ENCODE data around the gene RMC1.
A peak's percentile ranks its signal among the peaks of the same experiment; 100 is the strongest.

RMC1 gene

DNA sequence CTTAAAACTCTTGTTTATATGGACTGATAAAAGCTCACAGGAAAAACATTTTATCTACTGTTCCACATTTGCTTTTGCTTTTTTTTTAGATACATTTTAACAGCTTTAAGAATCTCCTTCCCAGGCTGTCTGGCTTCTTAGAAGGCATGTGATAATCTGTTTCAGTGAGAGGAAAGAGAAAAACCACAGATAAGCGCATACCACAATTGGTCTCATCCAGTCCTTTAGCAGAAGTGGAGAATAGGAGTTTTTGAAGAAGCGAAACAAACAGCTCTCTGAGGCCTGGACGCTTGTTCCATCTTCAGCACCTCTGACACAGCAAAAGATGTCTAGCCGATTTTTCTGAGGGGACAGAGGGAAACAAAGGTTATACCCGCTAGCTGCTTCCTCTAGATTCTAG is 37.6 kb downstream of the RMC1 start:
- TF ChIP-seq, protein P1, sequence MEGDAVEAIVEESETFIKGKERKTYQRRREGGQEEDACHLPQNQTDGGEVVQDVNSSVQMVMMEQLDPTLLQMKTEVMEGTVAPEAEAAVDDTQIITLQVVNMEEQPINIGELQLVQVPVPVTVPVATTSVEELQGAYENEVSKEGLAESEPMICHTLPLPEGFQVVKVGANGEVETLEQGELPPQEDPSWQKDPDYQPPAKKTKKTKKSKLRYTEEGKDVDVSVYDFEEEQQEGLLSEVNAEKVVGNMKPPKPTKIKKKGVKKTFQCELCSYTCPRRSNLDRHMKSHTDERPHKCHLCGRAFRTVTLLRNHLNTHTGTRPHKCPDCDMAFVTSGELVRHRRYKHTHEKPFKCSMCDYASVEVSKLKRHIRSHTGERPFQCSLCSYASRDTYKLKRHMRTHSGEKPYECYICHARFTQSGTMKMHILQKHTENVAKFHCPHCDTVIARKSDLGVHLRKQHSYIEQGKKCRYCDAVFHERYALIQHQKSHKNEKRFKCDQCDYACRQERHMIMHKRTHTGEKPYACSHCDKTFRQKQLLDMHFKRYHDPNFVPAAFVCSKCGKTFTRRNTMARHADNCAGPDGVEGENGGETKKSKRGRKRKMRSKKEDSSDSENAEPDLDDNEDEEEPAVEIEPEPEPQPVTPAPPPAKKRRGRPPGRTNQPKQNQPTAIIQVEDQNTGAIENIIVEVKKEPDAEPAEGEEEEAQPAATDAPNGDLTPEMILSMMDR (IDR thresholded peaks at IDR 0.05; ENCODE audit: low read depth, low read length): no peak
- no peak for TF ChIP-seq EZH2phosphoT487 (IDR thresholded peaks at IDR 0.05; ENCODE audit: low read depth)
- H4K20me1 ChIP-seq (ENCODE audit: insufficient read depth, low read length): peaks cover 22% of the 10 kb centered on the region
- H3K4me2 ChIP-seq (ENCODE audit: low read length): peak overlapping the region; percentile 57
- H3K4me3 ChIP-seq (ENCODE audit: low read length): no peak overlapping the region
- H3K79me2 ChIP-seq (ENCODE audit: low read length): no peaks in the 10 kb centered on the region
- H3K9me3 ChIP-seq (ENCODE audit: insufficient read depth, low read length): no peaks in the 10 kb centered on the region
- H2AFZ ChIP-seq (ENCODE audit: low read depth, low read length): no peak overlapping the region
- H3K36me3 ChIP-seq (replicated peaks; ENCODE audit: low read depth, low read length): peaks cover 66% of the 10 kb centered on the region
- no peaks in the 10 kb centered on the region for H3K27me3 ChIP-seq (ENCODE audit: low read depth, low read length)
- no peak overlapping the region for H3K27ac ChIP-seq (ENCODE audit: low read length)
- H3K9ac ChIP-seq (ENCODE audit: low read length): no peak overlapping the region
- H3K4me1 ChIP-seq (ENCODE audit: low read length): peaks cover 28% of the 10 kb centered on the region

DNA sequence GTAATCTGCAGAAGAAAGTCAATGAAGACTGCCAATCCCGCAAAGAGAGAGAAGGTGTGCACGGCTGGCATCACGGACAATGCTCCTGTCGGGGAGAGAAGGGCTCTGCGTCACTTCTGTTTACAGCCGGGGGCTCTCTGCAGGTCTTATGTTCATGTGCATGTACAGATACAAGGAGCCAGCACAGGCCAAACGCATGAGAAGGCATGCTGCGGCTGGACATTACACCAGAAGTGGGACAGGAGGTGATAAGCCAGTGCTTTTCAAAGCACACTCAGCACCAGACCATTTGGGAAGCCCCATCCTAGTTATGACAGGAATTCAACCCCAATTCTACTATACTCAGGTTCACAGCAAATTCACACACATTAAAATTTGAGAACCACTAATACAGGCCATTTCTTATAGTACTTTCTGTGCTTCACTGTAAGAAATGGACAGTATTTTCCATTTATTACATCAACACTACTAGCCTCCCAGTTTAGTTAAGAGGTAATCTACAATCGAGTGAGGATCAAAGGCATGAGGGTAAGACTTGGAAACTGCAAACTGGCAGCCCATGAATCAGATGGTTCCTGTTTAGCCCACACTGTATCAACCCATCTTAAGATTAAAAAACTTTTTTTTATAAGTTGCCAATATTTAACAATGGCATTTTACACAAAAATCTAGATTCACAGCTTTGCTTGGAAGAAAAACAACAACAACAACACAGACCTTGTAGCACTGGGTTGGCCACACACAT is 38.2 kb downstream of the RMC1 start:
- Histone ChIP-seq H3K79me2 (ENCODE audit: low read length) (no peaks in the 10 kb centered on the region), H3K4me3 (ENCODE audit: low read length) (no peak overlapping the region), H3K4me1 (ENCODE audit: low read length) (peaks cover 28% of the 10 kb centered on the region), H3K9me3 (ENCODE audit: insufficient read depth, low read length) (no peaks in the 10 kb centered on the region), H2AFZ (ENCODE audit: low read depth, low read length) (no peak overlapping the region), H3K27me3 (ENCODE audit: low read depth, low read length) (no peaks in the 10 kb centered on the region), H3K4me2 (ENCODE audit: low read length) (peak overlapping the region; percentile 57; the same call in 1 of the 2 replicates), H3K9ac (ENCODE audit: low read length) (no peak overlapping the region), H3K27ac (ENCODE audit: low read length) (no peak overlapping the region), H4K20me1 (ENCODE audit: insufficient read depth, low read length) (peaks cover 22% of the 10 kb centered on the region), H3K36me3 (replicated peaks; ENCODE audit: low read depth, low read length) (peaks cover 60% of the 10 kb centered on the region)
- TF ChIP-seq, protein P1 (IDR thresholded peaks at IDR 0.05; ENCODE audit: low read depth, low read length): no peak
- TF ChIP-seq EZH2phosphoT487 (IDR thresholded peaks at IDR 0.05; ENCODE audit: low read depth): no peak

DNA sequence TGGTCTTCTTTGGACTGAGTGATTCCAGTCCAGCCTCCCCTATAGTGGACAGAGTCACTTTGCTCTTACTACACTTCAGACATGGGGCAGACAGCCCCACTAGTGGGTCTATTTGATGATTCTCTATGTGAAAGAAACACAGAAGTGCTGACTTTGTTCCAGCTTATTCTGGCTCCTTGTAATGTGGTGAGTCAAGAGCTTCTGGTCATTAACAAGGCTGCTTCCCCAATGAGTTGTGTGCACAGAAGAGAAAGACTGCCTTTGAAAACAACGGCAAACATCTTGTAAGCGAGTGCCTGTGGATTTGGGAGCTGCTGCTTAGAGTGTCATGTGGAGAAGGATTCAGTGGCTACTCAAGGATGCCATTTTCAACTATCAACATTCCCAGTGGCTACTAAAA is 39.1 kb downstream of the RMC1 start:
- Histone ChIP-seq H3K36me3 (replicated peaks; ENCODE audit: low read depth, low read length) (peaks cover 56% of the 10 kb centered on the region), H3K27me3 (ENCODE audit: low read depth, low read length) (no peaks in the 10 kb centered on the region), H3K9ac (ENCODE audit: low read length) (no peak overlapping the region), H3K4me2 (ENCODE audit: low read length) (no peak overlapping the region), H2AFZ (ENCODE audit: low read depth, low read length) (no peak overlapping the region), H3K4me1 (ENCODE audit: low read length) (peaks cover 28% of the 10 kb centered on the region), H3K4me3 (ENCODE audit: low read length) (no peak overlapping the region), H3K9me3 (ENCODE audit: insufficient read depth, low read length) (no peaks in the 10 kb centered on the region), H3K79me2 (ENCODE audit: low read length) (no peaks in the 10 kb centered on the region), H3K27ac (ENCODE audit: low read length) (no peak overlapping the region), H4K20me1 (ENCODE audit: insufficient read depth, low read length) (peaks cover 22% of the 10 kb centered on the region)
- no peak for TF ChIP-seq EZH2phosphoT487 (IDR thresholded peaks at IDR 0.05; ENCODE audit: low read depth)
- TF ChIP-seq, protein P1 (IDR thresholded peaks at IDR 0.05; ENCODE audit: low read depth, low read length): no peak

GRCh38 chr18:23545247-23545789 is 42.0 kb downstream of the RMC1 start:
- H3K4me1 ChIP-seq (ENCODE audit: low read length): peaks cover 13% of the 10 kb centered on the region
- TF ChIP-seq EZH2phosphoT487 (IDR thresholded peaks at IDR 0.05; ENCODE audit: low read depth): no peak
- TF ChIP-seq, protein P1 (IDR thresholded peaks at IDR 0.05; ENCODE audit: low read depth, low read length): no peak
- peaks cover 36% of the 10 kb centered on the region for H3K36me3 ChIP-seq (replicated peaks; ENCODE audit: low read depth, low read length)
- H3K27me3 ChIP-seq (ENCODE audit: low read depth, low read length): no peaks in the 10 kb centered on the region
- H3K79me2 ChIP-seq (ENCODE audit: low read length): no peaks in the 10 kb centered on the region
- H3K4me3 ChIP-seq (ENCODE audit: low read length): no peak overlapping the region
- H3K9ac ChIP-seq (ENCODE audit: low read length): no peak overlapping the region
- no peak overlapping the region for H3K27ac ChIP-seq (ENCODE audit: low read length)
- peaks cover 4% of the 10 kb centered on the region for H4K20me1 ChIP-seq (ENCODE audit: insufficient read depth, low read length)
- no peak overlapping the region for H2AFZ ChIP-seq (ENCODE audit: low read depth, low read length)
- H3K4me2 ChIP-seq (ENCODE audit: low read length): no peak overlapping the region
- H3K9me3 ChIP-seq (ENCODE audit: insufficient read depth, low read length): no peaks in the 10 kb centered on the region
